Measurements from ENCODE around the gene ARL15.

GRCh38 chr5:53996008-53996407, 314.4 kb downstream of the ARL15 start:
- TF ChIP-seq POLR2A (IDR thresholded peaks at IDR 0.05) (no peak), CTCF (IDR thresholded peaks at IDR 0.05) (no peak)
